BJ (cell line): ENCODE results near the gene LRRC2. TPM values are rescaled to one million over a fixed set of nuclear protein-coding genes. Genes with fewer than 3 reads are reported as not detected.

Experiments used
- CTCF ChIA-PET: fragments of 350-600 bp; formaldehyde crosslinking; extraction: SDS; loops from one replicate; lab custom pipeline; 2021; ENCODE audit warnings: antibody characterized with exemption, inconsistent platforms; lab: Yijun Ruan, JAX
- POLR2A ChIA-PET: fragments of 300-600 bp; sonication (Branson Sonifier 250); formaldehyde crosslinking; extraction: SDS; loops from one replicate; lab custom pipeline; 2021; ENCODE audit warnings: antibody characterized with exemption; lab: Charles Lee
- DNase-seq: peaks from one replicate; pipeline ENCODE4 v3.0.0-alpha.2; 2011; ENCODE audit warnings: low read depth
- H3K27me3 ChIP-seq: 2 replicates; pipeline ENCODE4 v1.6.0; 2011; ENCODE audit warnings: low read length; ENCODE audit not compliant: control insufficient read depth, insufficient read depth
- H3K36me3 ChIP-seq: 2 replicates; pipeline ENCODE4 v1.5.1; 2011; ENCODE audit warnings: low read length; ENCODE audit not compliant: control insufficient read depth, insufficient read depth
- H3K4me3 ChIP-seq: 2 replicates; pipeline ENCODE4 v1.5.1; 2011; ENCODE audit warnings: low read depth, mild to moderate bottlenecking, control low read depth, low read length
- CTCF ChIP-seq: IDR thresholded peaks from 2 replicates; pipeline ENCODE4 v1.5.1; 2011; ENCODE audit warnings: low read depth, mild to moderate bottlenecking, control low read depth, inconsistent platforms, low read length, moderate library complexity; ENCODE audit not compliant: insufficient read depth
- polyA plus RNA-seq: library from polyadenylated mRNA; depleted of rRNA; stranded (reverse); fragments of >200 nt; gene quantifications from 2 replicates; pipeline ENCODE4 v1.2.3, GENCODE V29; 2011

Gene LRRC2
- polyA plus RNA-seq, 1 experiment: 0.55 TPM

DNA sequence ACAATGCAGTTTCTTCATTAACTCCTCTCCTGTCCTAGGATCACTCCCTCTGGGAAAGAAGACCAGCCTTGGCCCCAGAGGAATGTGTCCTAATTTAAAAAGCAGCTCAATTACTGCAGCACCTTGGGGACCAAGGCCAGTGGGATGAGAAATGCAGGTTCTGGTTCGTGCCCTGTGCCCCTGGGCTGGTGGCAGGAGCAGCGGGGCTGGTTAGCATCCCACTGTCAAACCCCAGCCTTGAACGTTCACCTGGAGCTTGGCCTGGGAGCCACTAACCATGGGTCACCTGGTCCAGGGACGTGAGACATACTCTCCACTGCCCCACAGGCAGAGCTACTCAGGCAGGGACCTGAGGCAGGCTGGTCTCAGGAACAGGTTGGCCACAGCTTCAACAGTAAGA, 76.7 kb downstream of the LRRC2 start:
- no peaks in the 10 kb centered on the region for H3K27me3 ChIP-seq
- CTCF ChIA-PET: interaction anchor here (0.5 to 7.3 kb wide), 44 partner anchors 9 to 408 kb away, joined by 3 to 182 read pairs (median 6); partner anchors contain the start of genes ALS2CL, LRRC2 and RTP3
- DNase-seq: no peak
- TF ChIP-seq CTCF: no peak
- POLR2A ChIA-PET: no interaction called here
- no peaks in the 10 kb centered on the region for H3K36me3 ChIP-seq
- H3K4me3 ChIP-seq: no peak overlapping the region

GRCh38 chr3:46488735-46489361, 77.3 kb downstream of the LRRC2 start:
- CTCF ChIA-PET: interaction anchor here (0.6 to 7.3 kb wide), 59 partner anchors 8 to 558 kb away, joined by 3 to 182 read pairs (median 5); partner anchors contain the start of genes ALS2CL, LRRC2 and RTP3
- TF ChIP-seq CTCF: peak; percentile 100
- no peak for DNase-seq
- H3K27me3 ChIP-seq: no peaks in the 10 kb centered on the region; the same call in 1 of the 2 replicates
- POLR2A ChIA-PET: no interaction called here
- no peaks in the 10 kb centered on the region for H3K36me3 ChIP-seq
- H3K4me3 ChIP-seq: no peak overlapping the region

GRCh38 chr3:46485779-46486175, 80.3 kb downstream of the LRRC2 start:
- POLR2A ChIA-PET: no interaction called here
- CTCF ChIA-PET: interaction anchor here (2.7 to 5.7 kb wide), 3 partner anchors 9 to 145 kb away, joined by 14 to 146 read pairs (median 36); no protein-coding TSS in a partner anchor
- no peaks in the 10 kb centered on the region for H3K36me3 ChIP-seq
- H3K4me3 ChIP-seq: no peak overlapping the region
- H3K27me3 ChIP-seq: no peaks in the 10 kb centered on the region; the same call in 1 of the 2 replicates
- DNase-seq: no peak
- no peak for TF ChIP-seq CTCF

GRCh38 chr3:46484911-46485778, 81.0 kb downstream of the LRRC2 start:
- no peak for DNase-seq
- no peak for TF ChIP-seq CTCF
- no peaks in the 10 kb centered on the region; the same call in 1 of the 2 replicates for H3K27me3 ChIP-seq
- no peak overlapping the region for H3K4me3 ChIP-seq
- ChIA-PET POLR2A (no interaction called here), CTCF (interaction anchor here (2.7 to 5.7 kb wide), 4 partner anchors 8 to 146 kb away, joined by 13 to 146 read pairs (median 25); no protein-coding TSS in a partner anchor)
- H3K36me3 ChIP-seq: no peaks in the 10 kb centered on the region

GRCh38 chr3:46484388-46484787, 81.7 kb downstream of the LRRC2 start:
- no peak for DNase-seq
- no peak for TF ChIP-seq CTCF
- Histone ChIP-seq H3K36me3 (no peaks in the 10 kb centered on the region), H3K4me3 (no peak overlapping the region), H3K27me3 (no peaks in the 10 kb centered on the region; the same call in 1 of the 2 replicates)
- ChIA-PET CTCF (interaction anchor here (0.6 to 3.1 kb wide), 3 partner anchors 74 to 199 kb away, joined by 3 to 14 read pairs (median 13); no protein-coding TSS in a partner anchor), POLR2A (no interaction called here)
